GM19438 (cell line): ENCODE results near the gene NCKAP5.
A peak's percentile ranks its signal among the peaks of the same experiment; 100 is the strongest.

Source experiments
- ATAC-seq: cut with Tn5 transposase; IDR thresholded peaks from one replicate; pipeline ENCODE4 v1.9.1; 2021; ENCODE audit warnings: low read depth; ENCODE audit not compliant: unreplicated experiment

NCKAP5 gene

DNA sequence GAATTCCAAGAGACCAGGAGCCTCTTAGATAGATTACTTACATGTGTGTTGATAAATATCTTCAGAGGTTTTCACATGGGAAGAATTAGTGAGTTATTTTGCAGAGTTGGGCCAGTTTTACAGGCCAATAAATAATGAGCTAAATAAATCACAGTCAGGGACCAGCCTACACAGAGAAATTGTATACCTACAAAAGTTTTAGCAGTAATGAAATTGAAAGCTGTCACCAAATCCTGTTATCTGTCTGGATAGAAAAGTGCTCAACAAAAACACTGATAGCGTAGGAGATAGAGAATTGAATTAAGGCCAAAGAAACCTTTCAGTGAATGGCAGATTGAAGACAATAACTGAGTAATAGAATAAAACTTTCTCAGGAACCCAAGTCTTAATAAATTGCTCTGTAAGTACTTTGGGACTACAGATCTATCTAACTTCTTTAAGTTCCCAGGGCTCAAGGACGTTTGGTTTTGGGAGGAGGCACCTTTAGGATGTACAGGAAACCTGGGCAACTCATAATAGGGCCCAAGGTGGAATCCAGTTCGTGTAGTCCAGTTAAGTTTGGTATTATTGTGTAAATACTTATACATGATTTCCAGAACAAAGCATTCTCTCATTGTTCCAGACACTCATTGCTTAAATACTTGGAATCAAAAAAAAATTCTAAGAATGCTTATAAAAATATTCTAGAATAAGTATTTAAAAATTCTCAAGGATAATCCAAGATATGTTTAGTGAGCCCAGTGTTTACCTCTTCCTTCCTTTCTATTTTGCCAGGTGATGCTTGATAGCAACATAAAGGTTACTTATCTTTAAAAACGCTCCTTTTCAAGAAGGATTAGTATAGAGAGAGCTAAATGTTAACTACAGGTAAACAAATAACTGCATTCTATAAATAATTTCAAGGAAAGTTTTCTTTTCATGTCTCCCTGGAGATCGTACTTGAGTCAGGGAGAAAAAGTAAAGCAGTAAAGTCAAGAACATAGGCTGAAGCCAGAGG lies 134.5 kb downstream of the NCKAP5 start:
- no peak for ATAC-seq

DNA sequence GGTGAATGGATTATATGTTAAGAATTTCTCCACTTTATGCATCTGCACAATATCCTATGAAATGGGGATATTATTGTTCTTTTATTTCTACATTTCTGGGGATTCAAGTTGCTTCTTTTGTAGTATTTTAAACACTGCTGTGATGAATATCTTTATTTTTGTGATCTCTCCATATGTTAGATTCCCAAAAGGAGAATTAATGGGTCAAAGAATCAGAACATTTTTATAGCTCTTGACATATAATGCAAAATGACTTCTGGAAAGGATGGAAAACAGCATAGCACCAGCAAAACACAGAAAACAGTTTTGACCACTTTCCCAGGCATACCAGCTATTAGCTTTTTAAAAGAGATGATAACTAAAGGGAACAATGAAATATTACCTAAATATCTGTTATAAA lies 135.5 kb downstream of the NCKAP5 start:
- no peak for ATAC-seq

DNA sequence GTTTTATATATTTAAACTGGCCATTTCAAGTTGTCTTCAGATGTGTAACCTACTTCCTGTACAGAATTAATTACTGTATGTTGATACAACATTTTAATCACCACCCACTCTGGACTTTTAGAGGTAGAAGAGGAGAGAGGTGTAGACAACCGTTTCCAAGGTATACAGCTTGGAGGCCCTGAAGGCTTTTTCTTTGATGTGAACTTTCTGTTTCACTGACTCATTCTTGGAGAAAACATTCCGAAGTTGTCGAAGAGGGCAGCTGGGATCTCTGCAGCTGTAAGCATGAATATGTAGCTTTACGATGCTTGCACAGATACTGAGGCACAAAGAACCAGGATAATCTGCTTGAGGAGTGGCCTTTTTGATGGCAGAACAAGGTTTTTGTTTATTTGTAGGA lies 137.0 kb downstream of the NCKAP5 start:
- ATAC-seq, result no peak

DNA sequence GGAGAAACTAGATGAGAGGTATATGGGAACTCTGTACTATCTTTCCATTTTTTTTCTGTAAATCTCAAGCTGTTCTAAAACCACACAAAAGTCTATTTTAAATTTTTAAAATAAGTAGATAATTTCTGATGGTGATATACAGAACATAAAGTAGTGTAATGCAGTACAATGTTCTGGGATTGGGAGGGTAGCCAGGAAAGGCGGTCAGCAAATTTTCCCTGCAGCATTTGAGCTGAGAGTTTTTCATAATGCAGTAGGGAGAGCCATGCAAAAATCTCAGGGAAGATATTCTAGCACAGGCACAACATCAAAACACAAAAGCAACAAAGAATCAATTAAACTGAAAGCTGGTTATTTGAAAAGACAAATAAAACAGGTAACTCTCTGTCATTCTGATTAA lies 141.5 kb downstream of the NCKAP5 start:
- ATAC-seq, result no peak

DNA sequence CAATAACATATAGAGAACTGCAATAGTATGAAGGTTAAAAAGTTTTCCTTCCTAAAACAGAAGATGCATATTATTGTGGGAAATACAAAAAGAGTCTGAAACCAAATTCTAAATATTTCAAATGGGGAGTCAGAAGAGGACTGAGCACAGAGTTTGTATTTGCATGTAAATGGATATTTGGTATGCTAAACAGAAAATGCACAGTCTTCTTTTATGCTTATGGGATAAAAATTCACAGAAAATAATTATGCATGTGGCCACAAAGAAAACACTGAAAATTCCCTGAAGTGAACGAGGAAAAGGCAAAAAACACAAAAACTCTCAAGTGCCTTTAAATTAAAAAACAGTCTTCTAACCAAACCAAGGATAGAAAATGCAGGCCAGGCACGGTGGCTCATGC lies 142.7 kb downstream of the NCKAP5 start:
- no peak for ATAC-seq

DNA sequence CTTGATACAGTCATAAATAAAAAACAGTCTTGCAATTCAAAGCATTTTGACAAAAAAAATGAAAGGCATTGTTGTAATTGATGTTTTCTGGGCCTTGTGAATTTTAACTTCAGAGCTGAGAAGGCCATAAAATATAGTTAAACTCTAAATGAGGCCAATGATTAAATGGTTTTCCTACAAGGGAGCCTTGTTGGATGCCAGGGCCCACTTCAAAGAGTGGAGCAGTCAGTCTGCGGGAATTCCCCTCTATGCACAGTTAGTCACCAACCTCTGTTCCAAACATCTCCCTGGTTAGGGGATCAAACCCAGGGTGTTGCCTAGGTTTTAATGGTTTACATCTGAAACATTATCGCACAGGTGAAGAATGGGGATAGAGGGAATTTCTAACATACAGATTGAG lies 143.4 kb downstream of the NCKAP5 start:
- ATAC-seq, result no peak

DNA sequence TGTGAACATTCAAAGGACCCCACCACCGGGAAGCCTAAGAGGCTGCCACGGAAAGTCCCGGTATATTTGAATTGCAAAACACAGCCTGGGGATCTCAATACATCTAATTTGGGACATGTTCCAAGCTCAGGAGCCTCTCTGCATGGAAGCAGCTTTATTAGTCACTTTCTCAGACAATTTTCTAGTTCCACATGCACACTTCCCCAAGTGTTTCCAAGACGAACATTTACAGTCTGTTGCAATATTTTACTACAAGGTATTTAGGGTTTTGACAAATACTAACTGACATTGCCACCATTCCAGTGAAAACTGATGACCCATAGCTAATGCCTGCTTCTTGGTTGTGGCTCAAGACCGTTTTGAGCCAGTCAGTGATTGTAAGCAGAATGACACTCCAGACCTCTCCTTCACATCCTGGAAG lies 145.3 kb downstream of the NCKAP5 start:
- ATAC-seq, result no peak

DNA sequence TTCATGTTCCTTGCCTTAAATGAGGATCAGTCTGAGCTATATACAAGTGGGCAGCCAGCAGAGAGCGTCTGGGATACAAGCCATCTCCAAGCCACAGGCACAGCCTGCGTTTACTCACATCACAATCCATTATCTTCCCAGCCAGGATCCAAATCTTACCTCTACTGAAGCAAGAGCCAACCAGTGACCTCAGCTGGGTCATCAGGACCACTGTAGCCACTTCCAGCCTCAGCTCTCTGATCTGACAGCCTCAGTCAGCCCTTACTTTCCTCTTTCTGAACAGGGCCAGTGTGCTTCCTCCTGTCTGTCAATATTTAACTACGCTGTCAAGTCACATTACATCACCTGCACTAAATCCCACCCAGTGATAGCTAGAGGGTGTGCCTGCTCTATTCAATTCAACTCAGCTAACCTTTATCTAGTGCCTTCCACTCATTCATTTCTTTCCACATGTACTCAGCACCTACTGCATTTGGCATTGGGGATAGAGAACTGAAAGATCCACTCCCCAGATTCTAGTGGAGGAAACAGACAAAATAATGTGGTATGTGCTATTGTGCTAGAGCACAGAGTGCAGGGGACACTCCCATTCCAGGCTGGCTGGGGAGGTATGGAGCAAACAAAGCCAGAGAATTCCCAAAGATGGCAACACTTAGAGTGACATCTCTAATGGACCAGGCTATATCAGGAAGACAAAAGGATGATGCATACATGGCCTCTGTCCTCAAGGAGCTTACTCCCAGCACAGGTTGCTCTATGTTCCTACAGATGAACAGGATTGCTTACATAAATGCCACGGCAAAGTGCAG lies 146.5 kb downstream of the NCKAP5 start:
- peak; percentile 91 for ATAC-seq

DNA sequence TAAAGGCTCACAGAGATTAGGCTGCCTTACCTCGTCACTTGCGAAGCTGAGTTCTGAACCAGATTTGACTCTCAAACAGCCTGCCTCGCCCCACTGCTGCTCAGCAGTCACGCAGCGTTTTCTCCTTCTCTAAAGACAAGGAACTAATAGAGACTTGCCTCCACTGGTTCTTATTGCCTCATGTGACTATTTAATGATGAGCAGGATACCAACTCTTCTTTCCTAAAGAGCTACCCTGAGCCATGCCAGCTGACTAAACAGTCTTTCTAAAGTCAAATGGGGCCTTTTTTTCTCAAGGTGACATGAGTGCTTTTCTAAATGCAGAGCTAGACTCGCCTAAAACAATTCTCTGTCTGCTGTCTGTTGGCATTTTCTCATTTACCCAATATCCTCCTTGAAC lies 147.5 kb downstream of the NCKAP5 start:
- no peak for ATAC-seq

DNA sequence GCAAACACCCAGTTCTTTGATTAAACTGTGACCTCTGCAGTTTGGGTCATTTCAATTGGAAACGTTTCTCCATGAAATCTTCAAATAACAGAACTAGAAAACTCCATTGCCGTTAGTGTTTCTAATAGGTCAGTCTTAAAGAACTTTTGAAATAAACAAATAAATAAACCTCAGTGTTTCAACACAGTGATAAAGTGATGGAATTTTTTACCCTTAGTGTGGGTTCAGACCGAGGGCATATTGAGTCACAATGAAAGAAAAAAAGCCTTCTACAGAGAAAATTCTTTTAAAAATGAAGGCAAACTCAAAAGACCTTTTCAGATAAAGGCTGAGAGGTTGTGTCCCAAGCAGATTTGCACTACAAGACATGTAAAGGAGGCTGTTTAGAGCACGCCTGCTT lies 149.6 kb downstream of the NCKAP5 start:
- no peak for ATAC-seq

DNA sequence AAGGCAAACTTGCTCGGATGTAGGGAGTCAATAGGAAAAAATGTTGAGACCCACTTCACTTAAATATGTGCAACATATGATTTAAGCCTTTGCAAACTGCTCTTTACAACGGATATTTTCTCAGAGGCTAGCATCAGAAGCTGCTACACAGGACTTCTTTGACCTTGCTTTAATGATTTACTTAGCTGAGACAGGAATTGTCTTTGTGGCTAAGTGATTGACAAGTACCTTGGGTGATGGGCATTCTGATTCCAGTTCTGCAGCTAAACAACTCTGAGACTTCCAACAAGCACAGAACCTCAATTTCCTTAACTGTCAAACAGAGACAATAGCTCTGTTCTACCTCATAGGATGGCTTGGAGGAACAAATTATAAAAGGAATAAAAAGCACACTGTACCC lies 150.2 kb downstream of the NCKAP5 start:
- ATAC-seq, result peak; percentile 27

DNA sequence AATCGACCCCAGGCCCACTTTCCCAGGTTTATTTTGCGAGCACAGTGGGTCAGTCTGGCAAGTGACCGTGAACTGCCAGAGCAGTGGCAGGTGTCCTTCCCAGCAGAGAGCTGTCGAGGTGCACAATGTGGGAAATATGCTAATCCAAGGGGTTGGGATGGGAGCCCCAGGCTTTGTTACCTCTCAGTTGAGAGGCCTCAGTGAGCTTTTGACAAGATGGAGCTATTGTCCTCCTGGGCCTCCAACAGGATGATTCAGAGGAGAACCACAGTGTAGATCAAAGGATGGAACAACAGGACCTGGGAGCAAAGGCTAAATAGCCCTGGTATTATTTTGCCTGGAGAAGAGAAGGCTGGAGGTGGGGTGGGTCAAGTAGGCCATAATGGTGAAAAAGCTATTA lies 150.8 kb downstream of the NCKAP5 start:
- ATAC-seq, result no peak

DNA sequence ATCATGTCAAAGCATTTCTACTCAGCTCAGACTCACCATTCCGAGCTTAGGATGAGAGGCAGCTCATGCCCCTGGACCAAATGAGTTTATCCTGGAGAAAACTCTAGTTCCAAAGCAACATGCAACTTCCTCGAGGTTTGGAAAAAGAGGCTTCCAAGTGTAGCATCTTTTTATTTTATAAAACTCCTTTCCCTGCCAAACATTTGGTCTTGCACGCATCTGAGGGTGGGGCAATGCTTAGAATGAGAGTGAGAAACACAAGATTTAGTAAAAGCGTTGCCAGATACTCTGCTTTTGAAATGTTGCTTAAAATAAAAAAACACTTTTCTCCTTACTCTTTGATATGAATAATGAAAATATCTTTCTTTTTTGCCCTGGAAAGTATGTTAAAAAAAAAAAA lies 151.5 kb downstream of the NCKAP5 start:
- ATAC-seq, result no peak

DNA sequence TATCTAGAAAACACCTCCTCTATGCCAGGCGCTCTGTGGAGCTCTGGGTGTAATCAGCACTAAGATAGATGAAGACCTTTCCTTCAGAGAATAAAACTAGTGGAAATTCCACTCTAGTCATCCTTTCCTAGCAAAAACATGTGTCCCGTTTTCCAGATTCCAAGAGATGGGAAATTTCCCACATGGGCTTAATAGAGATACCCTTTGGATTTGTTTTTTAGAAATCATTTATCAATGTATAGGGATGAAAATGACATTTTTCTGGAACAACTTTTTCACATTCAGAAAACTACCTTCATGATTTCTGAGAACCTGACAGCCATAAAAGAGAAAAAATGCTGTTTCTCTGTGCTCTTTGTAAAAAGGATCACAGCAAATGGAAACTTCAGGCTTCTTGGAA lies 152.1 kb downstream of the NCKAP5 start:
- no peak for ATAC-seq

DNA sequence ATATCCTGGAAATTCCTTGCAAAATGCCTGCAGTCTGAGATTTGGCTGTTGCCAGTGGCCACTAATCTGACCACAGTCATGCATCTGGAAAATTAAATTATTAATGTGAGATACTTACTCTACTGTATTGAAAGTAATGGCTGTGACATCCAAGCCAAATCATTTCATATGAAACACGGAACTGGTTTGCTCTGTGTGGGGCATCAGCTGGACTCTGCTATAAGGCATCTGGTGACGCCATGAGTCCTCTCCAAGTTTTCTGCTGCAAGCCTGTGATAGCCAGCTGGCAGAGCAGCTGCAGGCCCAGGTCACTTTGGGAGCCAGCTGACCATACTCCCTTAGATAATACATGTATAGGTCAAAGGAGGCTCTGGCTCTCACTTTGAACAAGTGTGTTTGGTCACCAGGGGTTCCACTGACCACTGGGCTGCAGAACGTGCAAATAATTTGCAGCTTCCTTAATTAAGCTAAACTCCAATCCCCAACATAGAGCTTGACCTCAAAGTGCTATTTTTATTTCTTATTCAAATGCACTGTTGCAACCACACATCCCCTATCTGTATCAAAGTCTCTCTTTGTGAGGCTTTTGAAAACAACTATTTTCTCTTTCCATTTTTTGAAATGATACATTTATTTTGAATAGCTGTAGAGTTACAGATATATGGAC lies 152.9 kb downstream of the NCKAP5 start:
- ATAC-seq, result no peak

DNA sequence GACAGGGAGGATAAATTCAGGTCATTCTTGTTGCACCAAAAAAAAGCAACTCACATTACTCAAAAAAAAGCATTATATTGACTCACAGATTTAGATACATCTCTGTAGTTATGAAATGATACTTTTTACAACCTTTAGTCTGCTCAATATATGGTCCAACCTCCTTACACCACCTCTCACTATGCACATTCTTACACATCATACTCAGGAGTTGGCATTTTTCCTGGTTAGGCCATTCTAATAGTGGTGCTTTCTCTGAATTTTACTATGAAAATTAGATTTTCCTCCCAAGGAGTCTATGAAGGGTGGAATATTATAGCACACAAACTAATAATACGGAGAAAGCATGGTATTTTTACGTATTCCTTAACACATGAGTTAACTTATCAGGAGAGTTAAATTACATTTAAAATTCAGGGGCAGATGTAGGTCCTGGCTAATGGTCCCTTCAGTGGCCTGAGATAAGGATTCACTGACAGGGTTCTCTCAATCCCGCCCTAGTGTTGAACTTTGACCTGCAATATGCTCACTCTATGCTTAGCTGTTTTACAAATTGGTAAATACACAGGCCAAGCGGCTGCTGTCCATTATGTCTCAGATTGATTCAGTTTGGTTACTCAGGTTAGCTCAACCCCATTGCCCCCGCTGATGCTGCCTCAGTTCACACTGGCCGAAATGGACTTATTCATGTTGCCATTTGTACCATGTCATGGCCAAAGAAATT lies 153.6 kb downstream of the NCKAP5 start:
- ATAC-seq, result no peak

DNA sequence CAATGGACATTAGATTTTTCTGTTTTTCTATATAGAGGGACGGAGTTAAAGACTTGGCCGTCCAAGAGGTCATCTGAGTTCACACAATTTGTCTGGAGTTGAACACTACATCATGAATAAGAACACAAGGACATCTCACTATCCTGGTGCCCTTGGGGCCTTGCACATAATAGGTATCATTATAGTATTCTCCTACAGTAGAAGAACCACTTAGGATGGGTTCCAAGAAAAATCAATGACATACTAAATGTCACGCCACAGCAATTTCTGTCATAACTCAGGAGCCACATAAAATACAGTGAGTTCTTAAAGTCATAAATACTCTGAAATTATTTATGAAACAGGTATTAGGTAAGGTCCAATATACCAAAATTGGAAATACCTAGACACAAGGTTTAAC lies 154.4 kb downstream of the NCKAP5 start:
- no peak for ATAC-seq

DNA sequence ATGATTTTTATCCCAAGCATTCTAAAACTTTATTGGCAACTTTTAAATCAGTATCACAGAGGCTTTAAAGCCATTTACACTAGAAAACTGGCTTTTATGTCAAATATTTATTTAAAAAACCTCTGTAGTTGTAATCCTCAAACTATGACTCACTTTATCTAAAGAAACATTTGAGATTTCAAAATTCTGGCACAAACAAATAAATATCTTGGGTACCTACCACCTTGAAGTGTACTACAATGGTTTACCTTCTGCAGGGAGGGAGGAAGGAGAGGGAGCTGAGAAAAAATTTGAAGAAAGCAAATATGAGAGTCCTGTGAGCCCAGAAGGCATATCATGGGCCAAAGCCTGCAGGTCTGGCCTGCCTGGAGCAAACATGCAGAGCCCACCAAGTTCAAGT lies 155.6 kb downstream of the NCKAP5 start:
- no peak for ATAC-seq

DNA sequence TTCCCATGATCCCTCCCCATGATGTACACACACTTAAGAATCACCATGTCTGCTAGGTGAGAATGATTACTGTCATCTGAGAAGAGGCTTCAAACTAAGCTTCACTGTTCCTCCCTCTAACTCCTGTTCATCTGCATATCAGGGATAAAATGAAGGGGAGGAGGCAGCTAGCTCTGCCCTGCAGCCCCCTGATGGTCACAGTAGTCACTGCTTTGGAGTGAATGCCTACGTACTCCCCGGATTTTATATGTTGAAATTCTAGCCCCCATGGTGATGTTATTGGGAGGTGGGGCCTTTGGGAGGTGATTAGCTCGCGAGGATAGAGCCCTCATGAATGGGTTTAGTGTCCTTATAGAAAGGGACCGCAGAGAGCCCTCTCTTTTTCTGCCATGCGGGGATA lies 156.4 kb downstream of the NCKAP5 start:
- ATAC-seq, result no peak

DNA sequence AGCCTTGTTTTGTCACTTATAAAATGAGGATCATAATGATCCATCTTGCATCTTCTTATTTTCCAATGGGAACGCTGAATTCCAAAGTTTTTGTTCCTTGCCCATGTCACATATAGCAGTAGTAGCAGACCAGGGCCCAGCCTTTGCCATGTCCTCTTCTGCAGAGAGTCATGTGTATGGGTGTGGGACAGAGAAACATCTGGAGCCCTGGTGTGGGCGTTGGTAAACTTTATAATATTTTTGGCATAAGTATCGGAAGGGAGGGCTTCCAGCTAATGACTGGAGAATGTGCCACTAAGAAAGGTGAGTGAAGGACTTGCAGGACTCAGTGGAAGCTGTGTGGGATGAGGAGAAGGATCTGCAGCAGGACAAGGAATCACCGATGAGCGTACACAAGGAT lies 157.2 kb downstream of the NCKAP5 start:
- ATAC-seq, result no peak
